Activated T-cell treated with anti-CD3 and anti-CD28 coated beads for 1 hour (primary cell): Measurements from ENCODE around the gene OR6S1.
"Not testable (repeated sequence)": the region's sequence is repeated elsewhere in the genome, so short reads cannot be mapped to it uniquely, and the experiment has no call there.

Experiments
- DNase-seq: peaks from one replicate; pipeline ENCODE4 v3.0.0-alpha.2; 2020; ENCODE audit warnings: low read depth

OR6S1 gene

GRCh38 chr14:20610002-20610765 is 31.3 kb downstream of the OR6S1 start:
- peak; percentile 59 for DNase-seq

GRCh38 chr14:20609215-20610001 is 32.1 kb downstream of the OR6S1 start:
- DNase-seq, result peak; percentile 28

GRCh38 chr14:20608383-20609110 is 32.9 kb downstream of the OR6S1 start:
- no peak for DNase-seq

GRCh38 chr14:20607617-20608016 is 33.9 kb downstream of the OR6S1 start:
- no peak for DNase-seq

GRCh38 chr14:20606902-20607242 is 34.6 kb downstream of the OR6S1 start:
- no peak for DNase-seq

- DNase-seq, result no peak
Measured at GRCh38 chr14:20606190-20606901, 35.1 kb downstream of the OR6S1 start.

- DNase-seq, result no peak
Measured at GRCh38 chr14:20603813-20604690, 37.4 kb downstream of the OR6S1 start.

- DNase-seq, result no peak
Measured at GRCh38 chr14:20602583-20602982, 38.9 kb downstream of the OR6S1 start.

GRCh38 chr14:20601522-20601921 is 40.0 kb downstream of the OR6S1 start:
- no peak for DNase-seq

GRCh38 chr14:20597108-20597507 is 44.4 kb downstream of the OR6S1 start:
- DNase-seq, result no peak

GRCh38 chr14:20595726-20596125 is 45.8 kb downstream of the OR6S1 start:
- DNase-seq, result not testable (repeated sequence)

GRCh38 chr14:20592574-20592973 is 48.9 kb downstream of the OR6S1 start:
- no peak for DNase-seq

- no peak for DNase-seq
Measured at GRCh38 chr14:20591235-20591634, 50.3 kb downstream of the OR6S1 start, which contains the start of gene RNASE12. Gene RNASE12 (minus strand): TSS chr14:20591376. CDS start chr14:20590723, 653 bp downstream.
